ENCODE data around the gene PCBP1.
"Not testable (repeated sequence)": the region's sequence is repeated elsewhere in the genome, so short reads cannot be mapped to it uniquely, and the experiment has no call there.

Gene PCBP1

DNA sequence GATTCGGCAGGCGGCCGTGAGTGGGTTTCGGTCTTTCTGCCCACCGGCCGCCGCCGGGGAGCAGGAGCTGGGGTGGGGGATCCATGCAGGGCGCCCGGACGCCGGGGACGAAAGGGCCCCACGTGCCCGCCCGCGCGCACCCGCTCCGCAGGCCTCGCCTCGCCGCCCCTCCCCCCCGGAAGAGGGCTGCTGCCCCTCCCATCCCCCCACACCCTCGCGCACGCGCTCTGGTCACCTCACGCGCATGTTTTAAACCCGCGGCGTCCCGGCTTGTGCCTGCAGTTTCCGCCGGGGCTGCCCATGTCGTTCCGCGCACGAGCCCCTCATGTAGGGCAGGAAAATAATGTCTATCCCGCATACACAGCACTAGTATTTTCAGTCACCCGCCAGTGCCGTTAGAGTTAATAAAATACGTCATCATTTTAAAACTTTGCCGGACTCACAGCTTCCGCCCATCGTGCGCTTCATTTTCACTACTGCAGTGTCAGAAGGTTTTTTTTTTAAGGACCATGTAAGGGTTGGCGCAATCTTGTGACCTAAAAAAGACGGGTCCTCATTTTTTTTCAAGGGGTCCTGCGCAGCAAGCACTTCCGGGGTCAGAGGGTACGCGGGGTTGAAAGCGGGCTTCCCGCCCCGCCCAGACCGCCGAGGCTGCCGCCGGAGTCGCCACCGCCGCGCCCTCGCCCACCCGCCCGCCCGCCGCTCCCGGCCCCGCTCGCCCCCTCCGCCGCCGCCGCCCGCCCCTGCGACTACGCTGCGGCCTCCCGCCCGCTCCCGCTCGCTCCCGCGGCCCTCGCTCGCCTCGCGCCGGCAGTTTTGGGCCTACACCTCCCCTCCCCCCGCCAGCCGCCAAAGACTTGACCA is at the start of gene PCBP1:
Gene PCBP1 (plus strand): TSS at position 640 of the 864 bp plus-strand sequence. CDS start 267 bp downstream, outside the sequence.
- DNase-seq (ENCODE audit: low read depth in 2 of 2): peak; percentile 91 to 94

DNA sequence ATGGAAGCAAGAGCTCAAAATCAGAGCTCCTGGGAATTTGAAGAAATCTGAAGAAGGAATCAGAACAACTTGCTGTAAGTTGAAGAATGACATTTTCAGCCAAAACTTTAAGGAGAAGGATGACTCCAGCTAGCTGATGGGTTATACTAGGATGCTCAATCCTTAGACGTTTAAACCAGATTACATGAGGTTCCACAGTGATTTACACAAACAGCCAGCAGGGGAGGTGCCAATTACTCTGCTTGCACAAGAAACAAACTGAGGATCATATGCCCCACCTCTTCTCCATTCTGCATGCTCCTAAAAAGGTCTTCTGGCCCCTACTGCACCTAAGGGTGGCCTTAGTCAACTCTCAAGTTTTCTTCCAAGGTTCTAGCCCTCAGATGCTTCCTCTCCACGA is 47.9 kb upstream of the PCBP1 start:
- no peak for DNase-seq (ENCODE audit: low read depth in 2 of 2)

DNA sequence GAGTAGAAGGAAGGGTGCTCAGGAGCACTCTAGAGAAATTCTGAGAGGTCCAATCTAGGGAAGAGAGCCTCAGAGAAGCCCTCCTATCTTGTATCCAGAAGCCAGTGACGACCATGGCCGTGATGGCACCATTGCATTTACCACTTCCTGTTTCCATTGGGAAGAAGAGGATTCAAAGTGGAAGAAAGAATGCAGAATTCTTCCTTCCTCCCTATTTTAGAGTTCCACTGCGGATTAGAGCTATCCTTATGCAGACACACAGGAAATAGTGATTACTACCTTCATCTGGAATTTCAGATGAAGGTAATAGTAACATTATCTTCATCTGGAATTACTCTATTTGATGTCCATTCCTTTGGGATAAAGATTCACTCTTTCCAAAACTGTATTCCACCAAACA is 45.6 kb upstream of the PCBP1 start:
- no peak for DNase-seq (ENCODE audit: low read depth in 2 of 2)

DNA sequence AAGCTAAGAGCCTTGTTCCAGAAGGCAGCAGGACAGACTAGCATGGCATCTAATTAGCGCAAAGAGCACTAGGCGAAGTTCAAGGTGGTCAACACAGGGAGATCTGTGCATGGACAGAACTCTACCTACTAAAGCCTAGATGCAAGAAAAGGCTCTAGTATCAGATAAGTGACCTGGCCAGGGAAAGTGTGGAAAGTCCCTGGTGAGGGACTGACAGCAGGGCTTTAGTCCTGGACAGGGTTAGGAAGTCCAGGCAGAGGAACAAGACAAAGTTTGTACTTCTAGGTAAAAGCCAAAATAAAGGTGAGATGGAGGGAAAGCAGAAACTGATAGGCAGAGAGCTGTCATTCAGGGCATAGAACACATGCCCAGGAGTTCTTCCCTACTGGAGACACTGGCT is 45.0 kb upstream of the PCBP1 start:
- no peak for DNase-seq (ENCODE audit: low read depth in 2 of 2)

DNA sequence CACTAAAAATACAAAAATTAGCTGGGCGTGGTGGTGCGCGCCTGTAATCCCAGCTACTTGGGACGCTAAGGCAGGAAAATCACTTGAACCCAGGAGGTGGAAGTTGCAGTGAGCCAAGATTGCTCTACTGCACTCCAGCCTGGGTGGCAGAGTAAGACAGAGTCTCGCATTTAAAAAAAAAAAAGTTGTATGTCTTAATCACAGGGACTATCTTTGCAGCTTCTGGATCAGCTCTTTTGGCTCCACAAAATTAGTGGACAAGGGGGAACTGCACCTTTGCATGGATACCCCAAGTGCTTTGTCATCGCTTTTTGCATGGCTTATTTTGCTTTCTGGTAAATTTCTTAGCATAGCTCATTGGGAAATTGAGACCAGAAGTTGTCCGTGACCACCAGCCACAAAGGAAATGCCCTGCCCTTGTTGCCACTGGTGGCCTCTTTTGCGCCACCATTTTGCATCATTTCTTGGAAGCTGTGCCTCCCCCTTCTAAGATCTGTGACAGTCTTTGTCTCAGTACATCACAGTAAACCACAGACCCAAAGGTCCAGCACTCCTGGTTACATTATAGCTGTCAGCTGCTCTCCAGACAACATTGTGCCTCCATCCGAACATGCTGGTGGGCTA is 43.9 kb upstream of the PCBP1 start:
- peak in 1 of 2 donors; percentile 3 for DNase-seq (ENCODE audit: low read depth in 2 of 2)

DNA sequence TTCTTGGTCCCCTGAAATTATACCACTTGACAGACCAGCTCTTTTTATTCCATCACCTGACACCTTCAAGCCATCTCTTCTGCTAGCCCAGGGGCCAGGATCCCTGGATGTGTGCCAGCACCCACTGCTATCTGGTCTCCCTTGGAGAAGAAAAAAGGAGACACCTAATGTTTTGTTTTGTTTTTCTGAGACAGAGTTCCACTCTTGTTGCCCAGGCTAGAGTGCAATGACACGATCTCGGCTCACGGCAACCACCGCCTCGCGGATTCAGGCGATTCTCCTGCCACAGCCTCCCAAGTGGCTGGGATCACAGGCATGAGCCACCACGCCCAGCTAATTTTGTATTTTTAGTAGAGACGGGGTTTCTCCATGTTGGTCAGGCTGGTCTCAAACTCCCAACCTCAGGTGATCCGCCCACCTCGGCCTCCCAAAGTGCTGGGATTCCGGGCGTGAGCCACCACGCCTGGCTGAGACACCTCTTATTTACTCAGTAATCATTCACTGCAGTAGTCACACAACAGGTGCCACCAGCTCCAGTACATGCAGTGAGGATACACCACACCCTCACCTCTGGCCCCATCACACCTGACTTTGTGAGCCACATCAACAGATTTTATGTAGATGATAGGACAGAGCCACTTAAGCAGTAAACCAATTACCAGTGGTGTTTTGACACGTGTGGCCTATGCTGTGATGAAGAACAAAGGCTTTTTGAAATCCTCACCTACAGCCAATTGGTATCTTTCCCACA is 42.8 kb upstream of the PCBP1 start:
- no peak for DNase-seq (ENCODE audit: low read depth in 2 of 2)

DNA sequence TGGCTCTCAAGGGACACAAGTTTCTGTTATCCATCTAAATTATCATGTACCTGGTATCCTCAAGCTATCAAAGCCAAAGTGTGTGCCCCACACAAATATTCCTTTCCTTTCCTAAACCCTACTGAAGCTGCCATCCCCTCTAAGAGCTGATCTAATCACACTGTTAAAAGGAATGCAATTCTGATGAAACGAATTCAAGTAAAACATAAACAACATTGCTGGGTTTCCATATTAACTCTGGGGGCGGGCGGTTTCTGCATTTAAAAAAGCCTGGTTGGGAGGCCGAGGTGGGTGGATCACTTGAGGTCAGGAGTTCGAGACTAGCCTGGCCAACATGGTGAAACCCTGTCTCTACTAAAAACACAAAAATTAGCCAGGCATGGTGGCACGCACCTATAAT is 41.9 kb upstream of the PCBP1 start:
- DNase-seq (ENCODE audit: low read depth in 2 of 2): no peak

DNA sequence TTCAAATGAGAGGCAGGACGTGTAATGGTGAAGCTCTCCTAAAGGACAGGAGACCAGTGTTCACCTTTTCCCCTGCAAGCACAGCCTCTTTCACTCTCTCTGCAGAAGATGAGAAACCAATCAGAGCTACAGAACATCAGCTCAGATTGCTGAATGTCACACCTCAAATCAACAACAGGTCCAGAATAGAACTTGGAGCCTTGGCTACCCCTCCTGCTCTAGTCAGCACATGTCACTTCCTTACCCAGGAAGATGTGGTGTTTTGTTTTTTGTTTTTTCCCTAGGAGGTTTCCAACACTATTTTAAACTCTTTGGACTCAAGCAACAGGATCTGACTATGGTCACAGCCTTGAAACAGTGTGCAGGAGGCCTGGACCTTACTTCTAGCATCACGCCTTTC is 41.3 kb upstream of the PCBP1 start:
- DNase-seq (ENCODE audit: low read depth in 2 of 2): no peak

DNA sequence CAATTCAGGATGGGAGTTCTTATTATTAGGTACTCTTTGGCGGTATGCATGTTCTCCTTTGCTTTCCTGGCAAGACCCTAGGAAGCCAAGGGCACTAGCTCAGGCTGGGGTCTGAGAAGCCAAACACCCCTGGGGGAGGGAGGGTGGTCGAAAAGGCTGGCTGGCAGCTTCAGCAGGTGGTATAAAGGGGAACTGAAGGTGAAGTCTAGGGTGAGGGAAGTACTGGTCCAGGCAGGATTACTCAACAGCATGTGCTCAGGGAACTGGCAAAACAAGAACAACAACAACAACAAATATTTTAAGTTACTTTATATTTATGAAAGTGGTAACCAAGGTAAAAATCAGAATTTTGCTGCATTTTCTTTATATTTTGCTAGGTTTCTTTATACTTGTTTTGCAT is 40.7 kb upstream of the PCBP1 start:
- no peak for DNase-seq (ENCODE audit: low read depth in 2 of 2)

DNA sequence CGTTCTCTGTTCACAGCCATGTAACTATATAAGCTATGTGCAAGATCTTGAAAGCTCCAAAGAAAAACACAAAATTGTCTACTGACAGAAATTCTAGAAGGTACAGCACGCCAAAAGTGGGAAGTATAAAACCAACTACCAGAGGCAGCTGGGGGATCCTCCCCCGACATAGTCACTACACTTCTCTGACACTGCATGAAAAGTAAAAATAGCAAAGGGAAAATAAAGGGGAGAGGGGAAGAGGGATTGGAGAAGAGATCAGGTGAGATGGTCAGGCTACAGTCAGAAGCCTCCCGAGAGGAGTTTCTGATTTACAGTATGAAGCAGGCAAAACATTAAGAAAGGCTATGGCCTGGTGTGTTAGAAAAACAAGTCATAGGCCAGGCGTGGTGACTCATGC is 39.8 kb upstream of the PCBP1 start:
- no peak for DNase-seq (ENCODE audit: low read depth in 2 of 2)

DNA sequence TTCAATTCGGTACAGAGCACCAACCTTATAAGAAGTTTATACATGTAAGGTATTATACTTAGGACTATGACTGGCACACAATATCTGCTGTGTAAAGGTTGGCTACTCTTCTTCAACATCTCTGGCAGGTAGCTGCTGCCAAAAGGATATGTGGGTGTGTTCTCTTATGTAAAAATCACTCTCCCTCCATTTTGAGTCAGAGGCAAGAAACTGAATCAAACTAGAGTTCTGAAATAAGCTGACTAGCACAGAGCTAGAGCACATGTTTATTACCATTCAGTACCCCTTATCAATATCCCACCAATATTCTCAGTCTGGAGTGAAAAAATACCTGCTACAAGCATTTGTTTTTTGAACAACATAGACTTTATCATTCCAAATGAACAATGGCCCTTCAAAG is 38.0 kb upstream of the PCBP1 start:
- DNase-seq (ENCODE audit: low read depth in 2 of 2): no peak

DNA sequence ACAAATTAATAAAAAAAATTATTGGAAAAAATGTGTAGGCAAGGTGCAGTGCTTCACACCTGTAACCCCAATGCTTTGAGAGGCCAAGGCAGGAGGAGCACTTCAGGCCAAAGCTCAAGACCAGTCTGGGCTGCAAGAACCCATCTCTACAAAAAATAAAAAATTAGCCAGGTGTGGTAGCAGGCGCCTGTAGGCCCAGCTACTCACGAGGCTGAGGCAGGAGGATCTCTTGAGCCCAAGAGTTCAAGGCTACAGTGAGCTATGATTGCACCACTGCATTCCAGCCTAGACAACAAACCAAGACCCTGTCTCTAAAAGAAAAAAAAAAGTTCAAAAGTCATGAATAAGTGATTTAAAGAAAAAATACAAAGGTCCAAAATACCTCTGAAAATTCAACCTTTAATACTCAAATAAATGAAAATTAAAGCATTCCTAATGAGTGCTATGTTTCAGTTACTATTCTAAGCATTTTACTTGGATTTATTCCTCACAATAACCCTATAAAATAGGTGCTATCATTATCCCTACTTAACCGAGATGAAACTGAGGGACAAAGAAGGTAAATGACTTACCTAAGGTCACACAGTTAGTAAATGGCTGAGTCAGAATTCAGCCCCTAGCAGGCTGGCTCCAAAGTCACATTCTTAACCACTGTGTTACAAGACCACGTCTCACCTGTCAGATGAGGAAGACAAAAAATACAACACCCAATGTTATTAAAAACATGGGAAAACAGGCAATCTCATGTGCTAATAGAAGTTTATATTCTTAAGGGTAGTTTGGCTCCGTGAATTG is 36.4 kb upstream of the PCBP1 start:
- DNase-seq (ENCODE audit: low read depth in 2 of 2): no peak

DNA sequence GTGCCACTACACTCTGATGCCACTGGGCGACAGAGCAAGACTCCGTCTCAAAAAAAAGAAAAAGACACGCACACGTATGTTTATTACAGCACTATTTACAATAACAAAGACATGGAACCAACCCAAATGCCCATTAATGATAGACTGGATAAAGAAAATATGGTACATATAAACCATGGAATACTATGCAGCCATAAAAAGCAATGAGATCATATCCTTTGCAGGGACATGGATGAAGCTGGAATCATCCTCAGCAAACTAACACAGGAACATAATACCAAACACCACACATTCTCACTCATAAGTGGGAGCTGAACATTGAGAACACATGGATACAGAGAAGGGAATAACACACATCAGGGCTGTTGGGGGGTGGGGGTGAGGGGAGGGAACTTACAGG is 32.0 kb upstream of the PCBP1 start:
- DNase-seq (ENCODE audit: low read depth in 2 of 2): not testable (repeated sequence)

DNA sequence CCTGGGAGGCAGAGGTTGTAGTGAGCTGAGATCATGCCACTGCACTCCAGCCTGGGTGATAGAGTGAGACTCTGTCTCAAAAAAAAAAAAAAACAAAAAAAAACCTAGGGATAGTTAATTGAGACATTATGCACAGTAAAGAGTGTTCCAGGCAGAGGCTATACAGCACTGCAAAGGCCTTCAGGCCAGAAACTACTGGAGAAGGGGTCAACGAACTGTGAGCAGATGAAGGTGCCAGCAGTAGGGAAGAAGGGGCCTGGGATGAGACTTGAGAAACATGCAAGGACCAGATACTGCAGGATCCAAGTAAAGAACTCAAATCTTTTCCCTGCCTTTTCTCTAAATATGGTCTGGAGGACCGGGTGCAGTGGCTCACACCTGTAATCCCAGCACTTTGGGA is 26.0 kb upstream of the PCBP1 start:
- DNase-seq (ENCODE audit: low read depth in 2 of 2): no peak

DNA sequence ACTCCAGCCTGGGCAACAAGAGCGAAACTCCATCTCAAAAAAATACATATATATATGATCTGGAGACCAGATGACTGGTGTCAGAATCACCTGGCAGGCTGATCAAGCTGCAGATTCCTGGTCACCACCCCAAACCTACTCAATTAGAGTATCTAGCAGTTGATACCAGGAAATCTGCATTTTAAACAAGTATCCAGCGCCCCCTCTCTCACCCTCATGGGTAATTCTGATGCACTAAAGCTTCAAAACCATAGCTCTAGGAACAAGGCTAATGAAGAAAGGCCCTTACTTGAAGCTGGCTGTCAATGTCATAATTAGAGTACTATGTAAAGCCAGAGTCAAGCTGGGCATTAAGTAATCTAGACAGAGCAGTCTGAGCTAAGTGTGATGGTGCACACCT is 25.0 kb upstream of the PCBP1 start:
- DNase-seq (ENCODE audit: low read depth in 2 of 2): no peak

DNA sequence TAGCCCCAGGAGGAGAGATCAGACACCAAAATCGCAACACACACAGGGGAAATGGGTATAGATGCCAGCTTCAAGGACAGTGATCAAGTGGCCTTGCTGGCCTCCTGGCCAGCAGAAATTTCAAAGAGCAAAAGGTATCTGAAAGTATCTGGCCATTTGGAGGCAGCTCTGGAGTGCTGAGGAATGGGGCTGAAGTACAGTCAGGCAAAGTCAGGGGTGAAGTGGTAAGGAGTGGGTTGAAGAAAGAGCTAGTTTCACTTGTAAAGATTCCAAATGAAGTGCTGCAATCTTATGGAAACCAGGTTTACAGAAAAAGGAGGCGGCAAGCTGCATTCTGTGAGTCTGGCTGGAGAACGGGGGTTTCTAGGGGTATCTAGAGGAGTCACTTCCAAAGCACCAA is 19.2 kb upstream of the PCBP1 start:
- DNase-seq (ENCODE audit: low read depth in 2 of 2): no peak

DNA sequence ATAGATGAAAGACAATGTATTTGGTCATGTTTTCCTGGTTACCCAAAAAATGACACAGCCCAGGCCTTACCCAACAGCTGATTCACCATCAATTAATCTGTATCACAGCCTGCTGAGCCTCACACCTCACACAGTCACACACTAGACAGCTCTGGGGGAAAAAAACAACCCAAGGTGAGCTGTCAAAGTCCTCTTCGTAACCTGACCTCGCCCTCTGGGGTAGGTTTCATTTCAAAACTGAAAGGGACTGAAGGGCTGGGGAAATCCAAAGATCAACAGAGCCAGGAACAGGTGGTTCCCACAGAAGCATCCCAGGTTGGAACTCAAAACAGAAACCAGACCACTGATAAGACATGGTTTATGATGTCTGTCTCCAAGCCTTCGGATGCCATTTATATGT is 18.2 kb upstream of the PCBP1 start:
- peak; percentile 63 to 78 for DNase-seq (ENCODE audit: low read depth in 2 of 2)

DNA sequence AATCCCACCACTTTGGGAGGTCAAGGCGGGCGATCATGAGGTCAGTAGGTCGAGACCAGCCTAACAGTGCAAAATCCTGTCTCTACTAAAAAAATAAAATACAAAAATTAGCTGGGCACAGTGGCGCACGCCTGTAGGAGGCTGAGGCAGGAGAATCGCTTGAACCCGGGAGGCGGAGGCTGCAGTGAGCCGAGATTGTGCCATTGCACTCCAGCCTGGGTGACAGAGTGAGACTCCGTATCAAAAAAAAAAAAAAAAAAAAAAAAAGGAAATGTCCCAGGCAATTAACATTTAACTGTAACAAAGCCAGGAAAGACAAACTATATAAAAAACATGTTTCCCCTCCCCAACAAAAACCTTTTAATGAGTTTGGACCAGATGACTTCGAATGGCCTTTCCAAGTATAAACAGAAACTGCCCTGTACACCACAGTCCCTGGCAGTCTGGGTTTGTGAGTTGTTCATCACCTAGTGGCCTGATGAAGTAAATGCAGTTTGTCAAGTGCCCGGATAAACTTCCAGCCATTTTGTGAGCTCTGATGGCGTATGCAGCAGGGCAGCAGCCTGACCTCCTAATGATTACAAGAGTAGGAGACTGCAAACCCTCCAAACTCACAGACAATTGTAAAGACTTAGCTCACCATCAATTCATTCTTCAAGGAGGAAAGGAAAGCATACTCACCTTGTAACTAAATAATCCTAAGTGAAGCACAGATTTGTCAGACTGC is 16.6 kb upstream of the PCBP1 start:
- DNase-seq (ENCODE audit: low read depth in 2 of 2): peak; percentile 23 to 39

DNA sequence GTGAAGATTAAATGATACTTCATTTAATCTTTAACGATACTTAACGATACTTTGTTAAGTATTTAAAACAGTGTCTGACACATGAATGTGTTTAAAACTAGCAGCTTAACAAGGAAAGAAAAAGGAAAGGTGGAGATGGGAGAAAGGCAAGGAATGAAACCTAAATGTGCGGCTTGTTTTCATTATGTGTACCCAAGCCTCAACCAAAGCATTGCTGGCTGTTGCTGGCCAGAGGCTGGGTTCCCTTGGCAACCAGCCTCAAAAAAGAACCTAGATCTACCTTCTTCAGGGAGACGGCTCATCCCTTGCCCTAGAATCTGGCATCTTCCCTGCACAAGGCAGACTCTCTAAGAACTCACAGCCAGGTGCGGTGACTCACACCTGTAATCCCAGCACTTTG is 13.8 kb upstream of the PCBP1 start:
- DNase-seq (ENCODE audit: low read depth in 2 of 2): no peak

DNA sequence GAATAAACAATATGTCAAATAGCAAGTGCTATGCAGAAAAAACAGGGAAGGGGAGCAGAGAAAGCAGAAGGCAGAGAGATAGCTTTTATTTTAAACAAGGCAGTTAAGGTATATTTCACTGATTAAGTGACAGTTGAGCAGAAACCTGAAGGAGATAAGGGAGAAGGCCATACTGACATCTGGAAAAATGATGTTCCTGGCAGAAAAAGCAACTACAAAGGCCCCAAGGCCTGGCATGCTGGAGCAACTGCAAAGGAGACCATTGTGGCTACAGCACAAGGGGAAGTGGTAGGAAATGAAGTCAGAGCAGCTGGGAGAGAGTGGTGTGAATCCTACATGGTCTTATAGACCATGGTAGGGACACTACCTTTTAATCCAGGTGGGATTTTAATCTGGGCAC is 8.9 kb upstream of the PCBP1 start:
- no peak for DNase-seq (ENCODE audit: low read depth in 2 of 2)

DNA sequence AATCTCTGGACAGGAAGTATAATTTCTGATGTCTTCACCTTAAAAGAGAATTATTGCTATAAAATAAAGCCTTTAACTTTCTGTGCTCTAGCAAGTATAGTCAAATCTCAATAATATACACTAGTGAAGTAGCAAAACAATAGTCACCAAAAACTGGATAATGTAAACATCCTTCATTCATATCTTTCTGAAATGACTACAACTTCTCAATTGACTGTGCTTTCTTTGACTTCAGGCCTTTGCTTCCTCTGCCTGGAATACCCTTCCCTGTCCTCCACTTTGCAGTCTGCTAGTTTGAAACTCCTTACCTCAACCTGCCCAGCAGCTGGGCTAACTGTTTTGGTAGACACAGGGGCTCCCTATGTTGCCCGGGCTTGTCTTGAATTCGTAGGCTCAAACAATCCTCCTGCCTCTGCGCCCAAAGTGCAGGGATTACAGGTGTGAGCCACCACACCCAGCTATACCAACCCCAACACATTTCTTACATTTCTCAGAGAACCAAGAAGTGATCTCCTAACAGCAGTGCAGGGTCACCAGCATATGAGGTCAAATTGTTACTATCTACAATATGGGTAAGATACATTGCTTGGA is 6.6 kb upstream of the PCBP1 start:
- no peak for DNase-seq (ENCODE audit: low read depth in 2 of 2)
